ENCODE data around the gene KANSL1.

DNA sequence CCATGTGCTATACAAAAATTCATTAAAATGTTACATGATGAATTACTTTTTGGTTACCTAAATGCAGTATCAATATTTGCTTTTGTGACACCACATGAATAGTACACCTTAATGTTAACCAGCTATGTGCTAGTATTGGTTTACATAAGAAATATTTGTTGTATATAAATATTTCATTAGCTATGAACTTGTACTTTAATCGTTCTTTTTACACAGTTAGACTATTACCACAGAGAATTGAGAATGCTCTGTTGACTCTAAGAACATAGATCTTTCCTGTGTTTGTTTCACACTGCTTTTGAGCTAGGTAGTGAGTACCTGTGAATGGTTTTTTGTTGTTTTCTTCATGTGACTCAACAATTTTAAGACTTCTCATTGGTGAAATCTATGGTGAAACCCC is 93.4 kb downstream of the KANSL1 start:
- no peak for TF ChIP-seq EZH2 (IDR thresholded peaks at IDR 0.05; ENCODE audit: low read depth)
- TF ChIP-seq CTCF (conservative IDR thresholded peaks at IDR 0.05) = no peak

Measured in PC-9 (cell line).